Endothelial cell of umbilical vein (primary cell): ENCODE data around the gene GATA2. TPM values are rescaled to one million over a fixed set of nuclear protein-coding genes. Genes with fewer than 3 reads are reported as not detected.

Source experiments
- BruUV-seq: library from RNA; stranded (reverse); fragments of 400-500 nt; replicated peaks from 2 replicates; lab custom pipeline; 2021; lab: Mats Ljungman, UMichigan
- CTCF ChIA-PET: fragments of 300-600, 350-600 bp; sonication (Branson Sonifier 250); formaldehyde crosslinking; loops from one replicate; lab custom pipeline; 2021; ENCODE audit warnings: antibody characterized with exemption, inconsistent platforms; lab: Charles Lee
- POLR2A ChIA-PET: fragments of 300-600, 350-600 bp; sonication (Branson Sonifier 250); formaldehyde crosslinking; loops from one replicate; lab custom pipeline; 2021; ENCODE audit warnings: antibody characterized with exemption, inconsistent platforms; lab: Charles Lee
- DNase-seq: peaks from one replicate; pipeline ENCODE4 v3.0.0-alpha.2; 2011; ENCODE audit warnings: low read depth, low spot score
- FAIRE-seq: peaks from 2 replicates; lab custom pipeline; 2011; peaks lifted over from hg19 to GRCh38; lab: Jason Lieb, UNC
- H2AFZ ChIP-seq: 2 replicates; pipeline ENCODE4 v1.6.0; 2012; ENCODE audit warnings: low read depth, low read length, control low read depth, inconsistent platforms
- H3K27ac ChIP-seq: 2 replicates; pipeline ENCODE4 v1.5.1; 2011; ENCODE audit warnings: low read depth, mild to moderate bottlenecking, control low read depth, low read length, moderate library complexity; ENCODE audit not compliant: insufficient read depth
- H3K27me3 ChIP-seq, 2 experiments: 2 replicates each; pipeline versions ENCODE4 v1.6.0 to v1.6.1; 2011; ENCODE audit warnings: low read length in 2 of 2, mixed read lengths in 1 of 2; ENCODE audit not compliant: control insufficient read depth in 2 of 2, insufficient read depth in 2 of 2
- H3K36me3 ChIP-seq, 2 experiments: 2 replicates in 1 of 2; 3 replicates in 1 of 2; pipeline ENCODE4 v1.5.1; 2011; ENCODE audit warnings: low read length in 2 of 2, mild to moderate bottlenecking in 1 of 2, moderate library complexity in 1 of 2; ENCODE audit not compliant: control insufficient read depth in 2 of 2, insufficient read depth in 2 of 2; ENCODE audit errors: extremely low read depth in 1 of 2
- H3K4me1 ChIP-seq: 3 replicates; pipeline ENCODE4 v1.5.1; 2011; ENCODE audit warnings: mild to moderate bottlenecking, low read length; ENCODE audit not compliant: control insufficient read depth, insufficient read depth; ENCODE audit errors: extremely low read depth
- H3K4me2 ChIP-seq: 2 replicates; pipeline ENCODE4 v1.6.1; 2011; ENCODE audit warnings: low read length, control low read depth, mixed read lengths; ENCODE audit not compliant: insufficient read depth
- H3K4me3 ChIP-seq, 3 experiments: fragments of 200-600 bp in 1 of 3; sonication (generic), shearing (Covaris generic) in 1 of 3; replicated peaks in 1 of 3; 2 replicates each; pipeline ENCODE4 v1.5.1; 2011 to 2016; ENCODE audit warnings: control low read depth in 3 of 3, low read length in 3 of 3, mild to moderate bottlenecking in 2 of 3, inconsistent platforms in 1 of 3, low read depth in 1 of 3, moderate library complexity in 1 of 3; ENCODE audit not compliant: insufficient read depth in 1 of 3
- H3K79me2 ChIP-seq: 2 replicates; pipeline ENCODE4 v1.6.0; 2012; ENCODE audit warnings: low read length, inconsistent platforms; ENCODE audit not compliant: control insufficient read depth, insufficient read depth
- H3K9ac ChIP-seq: replicated peaks from 2 replicates; pipeline ENCODE3; 2011; ENCODE audit warnings: low read length, control low read depth; ENCODE audit not compliant: insufficient read depth; ENCODE audit errors: extremely low read depth
- H3K9me1 ChIP-seq: replicated peaks from 3 replicates; pipeline ENCODE4 v1.6.0; 2011; ENCODE audit warnings: mild to moderate bottlenecking, low read length; ENCODE audit not compliant: control insufficient read depth, insufficient read depth; ENCODE audit errors: extremely low read depth
- H3K9me3 ChIP-seq: replicated peaks from 2 replicates; pipeline ENCODE4 v1.5.1; 2012; ENCODE audit warnings: low read length, inconsistent platforms; ENCODE audit not compliant: control insufficient read depth, insufficient read depth
- H4K20me1 ChIP-seq: replicated peaks from 2 replicates; pipeline ENCODE3; 2011; ENCODE audit warnings: mild to moderate bottlenecking, low read length; ENCODE audit not compliant: control insufficient read depth, insufficient read depth; ENCODE audit errors: extremely low read depth
- CTCF ChIP-seq, 2 donors: IDR thresholded peaks; 1 replicate in 1 of 2; 2 replicates in 1 of 2; pipeline ENCODE4 v1.5.1; 2011; ENCODE audit warnings: low read length in 2 of 2, mild to moderate bottlenecking in 2 of 2, moderate library complexity in 2 of 2, control low read depth in 1 of 2, inconsistent platforms in 1 of 2, low read depth in 1 of 2; ENCODE audit not compliant: insufficient read depth in 1 of 2; ENCODE audit errors: extremely low read depth in 1 of 2
- EZH2 ChIP-seq: IDR thresholded peaks from 2 replicates; pipeline ENCODE4 v1.6.1; 2012; ENCODE audit warnings: borderline replicate concordance, low read depth, mild to moderate bottlenecking, moderate library complexity, low read length, inconsistent platforms; ENCODE audit not compliant: severe bottlenecking
- FOS ChIP-seq: IDR thresholded peaks from 2 replicates; pipeline ENCODE4 v1.6.1; 2011; ENCODE audit warnings: mild to moderate bottlenecking, low read length, moderate library complexity, borderline replicate concordance; ENCODE audit not compliant: insufficient read depth
- GATA2 ChIP-seq: IDR thresholded peaks from 2 replicates; pipeline ENCODE4 v1.7.0; 2011; ENCODE audit warnings: low read depth, mild to moderate bottlenecking, moderate library complexity, mixed read lengths, low read length; ENCODE audit not compliant: insufficient read length, insufficient read depth
- JUN ChIP-seq: IDR thresholded peaks from 2 replicates; pipeline ENCODE4 v1.6.1; 2011; ENCODE audit warnings: borderline replicate concordance, low read depth; ENCODE audit not compliant: insufficient read length, insufficient read depth
- MAX ChIP-seq: IDR thresholded peaks from 2 replicates; pipeline ENCODE4 v1.6.1; 2011; ENCODE audit not compliant: insufficient read depth, insufficient read length
- MYC ChIP-seq: IDR thresholded peaks from one replicate; pipeline ENCODE4 v1.6.1; 2011; ENCODE audit warnings: mild to moderate bottlenecking, low read depth, low read length
- dilution Hi-C: fragments of 300-500 bp; cut with MboI; formaldehyde crosslinking; loops from one replicate; pipeline ENCODE4 v1.15.0; 2019; ENCODE audit warnings: low sequenced_read_pairs; ENCODE audit not compliant: extremely low pct_ligation_motif_present
- intact Hi-C: fragments of 100-400 bp; cut with micrococcal nuclease; formaldehyde crosslinking; loops from one replicate; pipeline ENCODE4 v1.10.0; 2022
- polyA plus RNA-seq, 4 experiments: library from polyadenylated mRNA; depleted of rRNA in 3 of 4; stranded (reverse) in 3 of 4; unstranded in 1 of 4; fragments of >200 nt; gene quantifications; 2 replicates each; pipeline versions ENCODE4 v1.2.1 to v1.2.3, GENCODE V29; 2011 to 2012; ENCODE audit warnings: missing spikeins in 1 of 4
- total RNA-seq: library from RNA; stranded (reverse); gene quantifications from 2 replicates; pipeline ENCODE4 v1.2.3, GENCODE V29; 2021

The GATA2 gene
- total and polyA plus RNA-seq, 2 donors (not counting 3 experiments of a cell fraction or from before 2014, with no cell fraction given), result 28.8 to 62.2 TPM

- ChIA-PET CTCF (interaction anchor here (0.9 to 1.9 kb wide), 6 partner anchors 9 to 78 kb away, joined by 3 to 15 read pairs (median 4); no protein-coding TSS in a partner anchor), POLR2A (no interaction called here)
- no peaks in the 10 kb centered on the region for H3K9me1 ChIP-seq
- no peaks in the 10 kb centered on the region for H3K36me3 ChIP-seq
- intact Hi-C loops (no loop called here), dilution Hi-C loops (no loop called here)
- H3K27ac ChIP-seq, result no peak overlapping the region
- no peak overlapping the region for H3K9ac ChIP-seq
- no peaks in the 10 kb centered on the region for H4K20me1 ChIP-seq
- FAIRE-seq (no peak), DNase-seq (no peak)
- H3K79me2 ChIP-seq, result no peaks in the 10 kb centered on the region
- no peaks in the 10 kb centered on the region for H3K4me1 ChIP-seq
- H3K9me3 ChIP-seq, result no peaks in the 10 kb centered on the region
- H2AFZ ChIP-seq, result no peak overlapping the region
- no TSS peak for BruUV-seq
- no peak for TF ChIP-seq FOS
- TF ChIP-seq GATA2, result no peak
- TF ChIP-seq MYC, result no peak
- TF ChIP-seq EZH2, result no peak
- no peak for TF ChIP-seq MAX
- TF ChIP-seq CTCF (IDR thresholded peaks at IDR 0.05; ENCODE audit: extremely low read depth in 1 of 2, insufficient read depth in 1 of 2, low read depth in 1 of 2, low read length in 2 of 2), result no peak
- no peak for TF ChIP-seq JUN
- no peak overlapping the region for H3K4me2 ChIP-seq
- peaks cover 4 to 6% of the 10 kb centered on the region in 2 experiments for H3K27me3 ChIP-seq
- no peak overlapping the region for H3K4me3 ChIP-seq
Measured at GRCh38 chr3:128506754-128507153, 13.8 kb upstream of the GATA2 start.
